GM21515 (cell line): ENCODE results near the gene RAB1B.

ENCODE experiments used
- ATAC-seq: cut with Tn5 transposase; IDR thresholded peaks from one replicate; pipeline ENCODE4 v1.9.1; 2021; ENCODE audit not compliant: unreplicated experiment

Gene RAB1B

DNA sequence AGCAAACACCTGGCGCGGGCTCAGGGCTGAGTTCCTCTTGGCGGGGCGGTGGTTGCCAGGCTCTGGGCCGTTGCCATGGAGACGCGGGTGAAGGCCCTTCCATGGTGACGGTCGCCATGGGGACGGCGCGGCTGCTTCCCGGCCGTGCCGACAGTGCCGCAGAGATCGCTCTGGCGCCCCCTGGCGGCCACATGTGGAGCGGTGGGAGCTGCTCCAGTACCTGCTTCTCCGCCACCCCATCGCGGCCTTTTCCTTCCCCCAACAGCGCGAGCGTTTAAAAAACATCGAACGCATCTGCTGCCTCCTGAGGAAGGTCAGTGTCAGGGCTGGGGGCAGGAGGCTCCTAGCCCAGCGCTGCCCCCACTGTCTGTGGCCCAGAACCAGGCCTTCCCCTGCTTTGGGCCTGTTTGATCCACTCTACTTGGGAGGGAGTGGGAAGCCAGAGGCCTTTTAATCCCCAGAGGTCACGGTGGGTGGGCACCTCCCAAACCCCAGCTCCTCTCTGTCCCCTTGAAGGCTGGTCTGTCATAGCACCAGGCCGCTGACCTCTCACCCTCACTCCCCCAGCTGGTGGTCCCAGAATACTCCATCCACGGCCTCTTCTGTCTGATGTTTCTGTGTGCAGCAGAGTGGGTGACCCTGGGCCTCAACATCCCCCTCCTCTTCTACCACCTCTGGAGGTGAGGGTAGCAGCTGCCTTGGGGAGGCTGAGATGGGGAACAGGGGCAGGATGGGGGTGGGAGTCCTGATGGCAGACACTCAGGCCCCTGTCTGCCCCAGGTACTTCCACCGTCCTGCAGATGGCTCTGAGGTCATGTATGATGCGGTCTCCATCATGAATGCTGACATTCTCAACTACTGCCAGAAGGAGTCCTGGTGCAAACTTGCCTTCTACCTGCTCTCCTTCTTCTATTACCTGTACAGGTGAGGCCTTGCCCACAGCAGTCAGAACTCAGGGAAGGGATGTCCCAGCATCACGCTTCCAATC, 14.3 kb downstream of the RAB1B start:
- peak; percentile 73 for ATAC-seq

DNA sequence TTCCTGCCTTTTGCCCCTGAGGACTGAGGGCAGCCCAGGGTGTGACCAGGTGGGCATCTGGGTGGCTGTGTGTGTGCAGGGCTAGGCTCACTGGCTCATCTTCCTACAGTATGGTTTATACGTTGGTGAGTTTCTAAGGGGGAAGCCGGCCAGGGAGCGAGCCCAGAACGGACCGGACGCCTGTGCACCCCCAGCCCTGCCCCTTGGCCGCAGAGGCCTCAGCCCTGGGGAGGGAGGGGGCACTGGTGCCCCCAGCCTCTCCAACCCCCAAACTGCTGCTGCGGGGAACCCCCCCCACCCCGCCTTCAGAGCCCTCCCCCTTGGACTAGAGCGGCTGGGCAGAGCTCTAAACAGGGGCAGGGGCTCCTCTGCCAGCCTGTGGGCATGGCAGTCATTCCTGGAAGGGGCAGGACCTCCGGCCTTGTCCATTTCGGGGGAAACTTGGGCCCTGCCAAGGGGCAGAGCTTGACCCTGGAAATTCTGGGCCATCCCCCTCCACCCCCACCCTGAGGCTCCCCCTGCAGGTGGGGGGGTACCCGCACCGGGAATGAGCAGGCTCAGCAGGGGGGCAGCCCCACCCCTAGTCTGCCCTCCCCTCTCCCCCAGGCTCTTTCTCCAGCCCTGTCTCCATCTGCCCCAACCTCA, 15.1 kb downstream of the RAB1B start:
- no peak for ATAC-seq

- ATAC-seq: no peak
These were observed 16.2 kb downstream of the RAB1B start for GRCh38 chr11:66284526-66285078.

- ATAC-seq: no peak
These were observed 17.0 kb downstream of the RAB1B start for GRCh38 chr11:66285250-66285947.

GRCh38 chr11:66286699-66287098, 18.3 kb downstream of the RAB1B start:
- no peak for ATAC-seq

DNA sequence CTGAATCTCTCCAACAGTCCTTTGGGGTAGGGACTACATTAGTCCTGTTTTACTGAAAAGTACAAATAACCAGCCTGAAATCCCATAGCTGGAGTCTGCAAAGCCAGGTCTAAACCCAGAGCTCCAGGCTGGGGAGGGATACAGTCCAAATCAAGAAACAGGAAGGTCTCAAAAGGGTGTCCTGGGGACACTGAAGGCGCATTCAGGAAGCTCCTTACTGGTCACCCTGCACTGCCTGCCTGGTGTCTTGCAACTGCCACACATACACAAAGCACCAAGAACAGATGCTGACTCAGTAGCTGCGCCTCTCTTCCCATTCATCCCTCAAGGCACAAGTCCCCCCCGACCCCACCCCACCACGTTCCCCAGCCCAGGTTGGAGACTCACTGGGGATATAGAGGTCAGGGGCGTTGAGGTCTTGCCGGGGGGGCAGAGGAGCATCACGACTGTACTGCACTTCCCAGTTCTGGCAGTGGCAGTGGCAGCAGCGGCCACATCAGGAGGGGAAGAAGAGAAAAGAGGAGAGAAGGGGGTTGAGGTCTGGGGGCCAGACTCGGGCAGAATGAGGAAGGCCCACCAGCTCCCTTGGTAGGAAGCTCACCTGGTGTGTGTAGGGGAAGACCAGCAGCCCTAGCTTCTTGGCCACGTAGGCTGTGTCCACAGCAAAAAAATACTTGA, 18.9 kb downstream of the RAB1B start:
- no peak for ATAC-seq

DNA sequence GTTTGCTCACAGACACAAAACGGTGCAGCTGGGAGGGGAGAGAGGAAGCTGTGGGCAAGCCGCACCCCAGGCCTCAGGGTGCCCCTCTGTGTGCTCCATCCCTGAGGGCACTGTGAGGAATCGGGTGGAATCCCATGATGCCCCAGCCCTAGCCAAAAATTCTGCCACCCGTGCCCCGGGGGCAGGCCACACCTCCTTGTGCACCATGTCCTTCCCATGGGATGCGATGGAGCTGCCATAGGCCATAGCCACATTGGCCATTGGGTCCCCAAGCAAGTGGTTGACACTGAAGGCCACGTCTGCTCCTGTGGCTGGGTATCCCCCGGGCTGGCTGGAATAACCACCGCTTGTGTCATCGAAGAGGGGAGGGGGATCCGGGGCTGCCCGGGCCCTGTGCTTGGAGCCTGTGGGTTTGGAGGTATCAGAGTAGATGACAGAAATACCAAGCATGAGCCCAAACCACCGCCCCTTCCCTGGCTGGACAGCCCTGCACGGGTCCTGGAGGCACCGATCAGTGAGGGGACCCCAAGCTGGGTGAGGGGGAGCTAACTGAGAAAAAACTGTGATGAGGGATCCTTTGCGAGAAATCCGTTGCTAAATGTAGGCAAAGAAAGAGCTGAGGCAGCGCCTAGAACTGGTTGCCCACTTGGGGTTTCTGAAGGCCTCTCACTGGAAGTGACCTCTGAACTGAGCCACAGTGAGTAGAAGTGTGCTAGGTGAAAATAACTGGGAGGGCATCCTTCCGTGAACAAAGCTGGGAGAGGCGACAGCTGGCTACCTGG, 19.6 kb downstream of the RAB1B start:
- no peak for ATAC-seq

DNA sequence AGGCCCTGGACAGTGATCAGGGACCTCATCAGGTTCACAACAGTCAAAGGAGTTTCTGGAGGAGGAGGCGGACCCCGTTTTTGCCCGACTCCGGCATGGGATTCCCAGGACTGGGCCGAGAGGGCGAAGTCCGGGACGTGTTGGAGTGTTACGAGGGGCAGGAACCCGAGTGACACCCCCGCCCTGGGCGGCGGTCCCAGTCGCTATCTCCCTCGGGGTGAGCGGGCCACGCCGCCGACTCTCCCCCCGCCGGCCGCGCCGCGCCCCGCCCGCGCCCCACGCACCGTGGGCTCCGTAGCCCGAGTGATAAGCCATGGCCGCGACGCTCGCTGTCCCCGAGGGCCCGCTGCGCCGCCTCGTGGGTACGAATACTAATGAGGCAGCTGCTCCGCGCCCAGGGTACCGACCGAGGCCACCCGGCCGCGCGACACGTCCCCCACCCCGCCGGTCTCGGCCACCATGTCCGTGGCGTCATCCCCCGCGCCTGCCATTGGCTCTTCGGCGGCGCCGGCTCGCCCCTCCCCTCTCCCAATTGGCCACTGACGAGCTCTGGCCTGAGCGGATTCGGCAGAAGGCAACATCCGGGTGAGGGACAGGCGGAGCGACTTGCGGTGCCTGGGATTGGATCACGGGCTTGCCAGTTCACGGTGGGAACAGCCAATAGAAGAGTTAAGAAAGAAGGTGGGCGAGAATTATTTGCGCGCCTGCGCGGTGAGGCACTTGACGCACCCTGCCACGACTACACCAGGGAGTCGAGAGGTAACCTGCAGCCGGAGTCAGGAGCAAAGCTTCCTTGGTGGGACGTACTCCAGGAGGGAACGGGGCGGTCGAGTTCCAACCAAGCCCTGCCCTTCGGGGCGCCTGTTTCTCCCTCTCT, 20.5 kb downstream of the RAB1B start, which contains the start of gene YIF1A:
Gene YIF1A, minus strand, starts transcription at position 473 of the 877 bp plus-strand sequence. Its CDS starts 158 bp downstream, at position 315.
- peak; percentile 86 for ATAC-seq

DNA sequence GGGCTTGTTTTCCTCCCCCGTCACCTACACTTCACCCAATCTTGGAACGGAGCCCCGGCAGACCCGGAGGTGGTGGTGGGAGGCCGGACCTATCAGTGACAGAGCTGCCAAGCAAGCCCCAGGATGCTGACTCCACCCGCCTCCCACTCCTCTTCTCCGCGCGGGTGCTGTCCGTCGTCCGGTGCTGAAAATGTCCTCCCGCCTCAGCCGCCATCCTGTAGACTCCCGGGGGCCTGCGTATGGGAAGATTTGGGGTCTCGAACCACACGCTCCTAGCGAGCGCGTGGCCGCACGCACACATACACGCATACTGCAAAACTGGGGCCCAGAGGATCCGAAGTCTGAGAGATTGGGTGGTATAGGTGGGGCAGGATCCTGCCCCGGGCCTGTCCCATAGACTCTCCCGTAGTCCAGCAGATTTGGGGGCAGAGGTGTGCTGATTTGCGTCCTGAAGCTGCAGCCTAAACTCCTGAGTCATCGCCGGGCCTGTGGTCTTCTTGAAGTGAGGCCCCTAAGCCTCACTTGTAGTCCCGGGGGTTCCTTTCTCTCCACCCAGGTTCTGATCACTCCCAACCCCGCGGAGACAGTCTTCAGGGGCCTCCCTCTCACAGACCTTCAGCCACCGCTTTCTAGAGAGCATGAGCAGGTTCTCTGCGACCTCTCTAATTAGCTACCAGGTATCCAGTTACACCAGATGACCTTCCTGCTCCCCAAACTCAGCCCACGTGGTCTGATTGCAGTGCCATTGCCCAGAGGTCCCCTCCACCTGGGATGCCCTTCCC, 21.3 kb downstream of the RAB1B start:
- peak; percentile 22 for ATAC-seq

DNA sequence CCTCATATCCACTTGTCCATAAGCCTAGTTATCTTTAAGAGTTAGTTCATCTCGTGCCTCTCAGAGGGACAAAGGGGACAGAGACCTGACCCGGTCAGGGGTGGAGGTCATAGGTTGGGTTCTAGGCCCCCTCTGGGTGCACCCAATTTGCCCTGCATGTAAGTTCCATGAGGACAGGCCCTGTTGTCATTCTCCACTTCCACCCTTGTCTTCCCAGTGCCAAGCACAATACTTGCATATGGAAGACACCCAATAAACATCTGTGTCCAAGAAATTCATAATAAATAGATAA, 21.8 kb downstream of the RAB1B start:
- no peak for ATAC-seq

DNA sequence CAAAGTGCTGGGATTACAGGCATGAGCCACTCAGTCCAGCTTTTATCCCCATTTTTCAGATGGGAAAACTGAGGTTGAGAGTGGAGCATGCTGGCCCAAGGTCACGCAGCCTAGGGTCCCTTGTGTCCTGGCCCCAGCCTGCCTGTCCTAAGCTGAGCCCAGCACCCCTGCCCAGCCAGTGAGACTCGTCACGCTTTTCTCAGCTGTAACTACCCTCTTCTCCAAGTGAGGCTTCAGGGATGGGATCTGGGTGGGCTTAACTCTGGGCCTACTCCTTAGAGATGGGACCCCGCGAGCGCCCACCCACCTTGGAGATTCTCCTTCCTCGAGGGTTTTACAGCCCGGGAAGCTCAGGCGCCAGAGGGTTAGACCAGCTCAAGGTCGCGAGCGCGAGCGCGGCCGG, 22.9 kb downstream of the RAB1B start:
- no peak for ATAC-seq

- ATAC-seq: no peak
These were observed 23.5 kb downstream of the RAB1B start, which contains the start of gene TMEM151A for GRCh38 chr11:66291706-66292542. Gene TMEM151A (plus strand): TSS chr11:66291894. CDS start chr11:66292014, 120 bp downstream.

DNA sequence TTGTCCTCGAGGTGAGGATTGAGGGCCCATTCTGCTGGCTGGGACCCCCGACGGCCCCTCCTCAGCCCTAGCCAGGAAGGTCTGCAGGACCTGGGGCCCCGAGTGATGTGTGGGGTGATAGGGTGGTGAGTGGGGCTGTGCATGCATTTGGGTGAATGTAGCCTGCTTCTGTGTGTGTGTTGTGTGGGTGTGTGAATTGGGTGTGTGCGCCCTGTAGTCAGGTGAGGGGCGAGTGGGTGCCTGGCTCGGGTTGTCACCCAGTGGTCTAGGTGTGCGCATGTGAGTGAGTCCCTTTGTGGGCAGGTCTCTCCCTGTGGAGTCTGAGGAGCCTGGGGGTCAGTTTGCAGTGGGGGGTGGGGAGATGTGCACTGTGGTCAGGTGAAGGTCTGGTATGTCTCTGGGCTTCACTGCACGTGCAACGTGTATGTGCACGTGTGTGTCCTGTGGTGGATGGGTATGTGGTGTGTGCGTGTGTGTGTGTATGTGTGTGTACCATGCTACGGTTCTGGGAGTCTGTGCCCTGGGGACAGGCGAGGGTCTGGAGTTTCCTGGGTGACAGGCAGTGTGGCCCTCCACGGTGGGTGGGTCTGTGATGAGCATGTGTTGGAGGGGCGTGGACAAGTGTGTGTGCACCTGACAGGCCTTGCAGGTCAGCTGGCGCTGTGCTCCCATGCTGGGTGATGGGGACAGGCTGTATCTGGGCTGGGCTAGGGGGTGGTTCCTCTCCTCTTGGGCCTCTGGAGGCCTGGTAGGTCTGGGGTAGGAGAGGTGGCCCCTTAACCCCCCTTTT, 24.3 kb downstream of the RAB1B start:
- no peak for ATAC-seq

- ATAC-seq: no peak
These were observed 24.9 kb downstream of the RAB1B start for GRCh38 chr11:66293352-66293751.

DNA sequence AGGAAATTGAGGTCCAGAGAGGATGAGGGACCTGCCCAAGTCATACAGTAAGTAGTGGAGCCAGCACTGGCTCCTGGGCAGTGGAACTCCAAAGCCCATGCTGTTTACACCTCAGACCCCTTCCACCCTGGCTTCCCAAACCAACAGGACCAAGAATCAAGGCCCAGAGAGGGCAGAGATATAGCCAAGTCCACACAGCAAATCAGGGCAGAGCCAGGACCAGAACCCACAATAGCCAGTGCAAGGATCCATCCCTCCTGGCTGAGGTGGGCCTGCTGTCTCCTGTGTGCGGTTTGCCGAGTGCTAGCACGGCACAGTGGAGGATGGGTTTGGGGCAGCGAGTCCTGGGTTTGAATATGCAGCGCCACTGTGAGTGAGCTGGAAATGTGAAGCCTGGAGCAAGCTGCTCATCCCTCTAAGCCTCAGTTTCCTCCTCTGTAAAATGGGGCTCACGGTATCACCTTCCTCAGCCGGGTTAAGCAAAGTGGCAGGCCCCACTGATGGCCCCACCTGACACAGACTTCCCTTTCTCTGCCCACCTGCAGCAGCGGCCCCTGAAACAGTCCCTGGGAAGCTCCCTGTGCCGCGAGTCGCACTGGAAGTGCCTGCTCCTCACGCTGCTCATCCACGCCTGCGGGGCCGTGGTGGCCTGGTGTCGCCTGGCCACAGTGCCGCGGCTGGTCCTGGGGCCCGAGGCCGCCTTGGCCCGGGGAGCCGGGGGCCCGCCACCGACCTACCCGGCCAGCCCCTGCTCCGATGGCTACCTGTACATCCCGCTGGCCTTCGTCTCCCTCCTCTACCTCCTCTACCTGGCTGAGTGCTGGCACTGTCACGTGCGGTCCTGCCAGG, 25.6 kb downstream of the RAB1B start:
- no peak for ATAC-seq
